A549 (cell line): Measurements from ENCODE around the gene PCNX4. TPM values are rescaled to one million over a fixed set of nuclear protein-coding genes. Genes with fewer than 3 reads are reported as not detected.

Source experiments
- ATAC-seq, 2 experiments: fragments of 200-7000 bp in 1 of 2; fragments of >200 bp in 1 of 2; cut with Nextera tagmentation in 1 of 2; cut with Tn5 transposase in 1 of 2; 3 replicates each; pipeline versions ENCODE4 v1.8.0 to v1.9.1; 2018 to 2020; ENCODE audit warnings: mild to moderate bottlenecking in 1 of 2, moderate library complexity in 1 of 2
- CTCF ChIA-PET: fragments of 300-600 bp; sonication (Branson Sonifier 250); formaldehyde crosslinking; extraction: SDS; loops from one replicate; lab custom pipeline; 2021; ENCODE audit warnings: antibody characterized with exemption, inconsistent platforms; lab: Yijun Ruan, JAX
- POLR2A ChIA-PET: fragments of 350-600 bp; formaldehyde crosslinking; extraction: SDS; loops from one replicate; lab custom pipeline; 2021; ENCODE audit warnings: antibody characterized with exemption, inconsistent platforms; lab: Yijun Ruan, JAX
- DNase-seq, 2 experiments: peaks; one replicate each; pipeline versions ENCODE4 v3.0.0 to v3.0.0-alpha.2; 2011 to 2016; ENCODE audit warnings: low read depth in 1 of 2, low spot score in 1 of 2
- FAIRE-seq: peaks from 2 replicates; lab custom pipeline; 2011; peaks lifted over from hg19 to GRCh38; lab: Jason Lieb, UNC
- H3K27ac ChIP-seq, 2 experiments: fragments of >200 bp; sonication (Bioruptor Twin); formaldehyde crosslinking; 3 replicates each; pipeline ENCODE4 v1.5.1; 2016 to 2017
- H3K4me1 ChIP-seq: fragments of >200 bp; sonication (Bioruptor Twin); formaldehyde crosslinking; 3 replicates; pipeline ENCODE4 v1.6.1; 2016
- H3K4me2 ChIP-seq: fragments of >200 bp; sonication (Bioruptor Twin); formaldehyde crosslinking; 3 replicates; pipeline ENCODE4 v1.6.1; 2016
- H3K4me3 ChIP-seq: fragments of >200 bp; sonication (Bioruptor Twin); formaldehyde crosslinking; 3 replicates; pipeline ENCODE4 v1.5.1; 2016
- H3K9me3 ChIP-seq: fragments of >200 bp; sonication (Bioruptor Twin); formaldehyde crosslinking; 3 replicates; pipeline ENCODE4 v1.6.1; 2016
- BHLHE40 ChIP-seq: IDR thresholded peaks from 2 replicates; pipeline ENCODE4 v1.6.1; 2012; ENCODE audit warnings: low read depth, low read length, inconsistent platforms
- CBX2 ChIP-seq: fragments of 200-600 bp; sonication (generic); IDR thresholded peaks from 2 replicates; pipeline ENCODE4 v1.6.1; 2016; ENCODE audit warnings: low read depth, mild to moderate bottlenecking, borderline replicate concordance
- CBX8 ChIP-seq: fragments of 200-600 bp; sonication (generic); IDR thresholded peaks from 2 replicates; pipeline ENCODE4 v1.6.1; 2016
- CEBPB ChIP-seq, 2 experiments: fragments of >200 bp in 1 of 2; sonication (Bioruptor Twin) in 1 of 2; formaldehyde crosslinking in 1 of 2; IDR thresholded peaks; 2 replicates each; pipeline ENCODE4 v1.6.1; 2012 to 2016
- CHD4 ChIP-seq: fragments of 200-600 bp; sonication (generic); IDR thresholded peaks from 2 replicates; pipeline ENCODE4 v1.6.1; 2016; ENCODE audit warnings: antibody characterized with exemption, mild to moderate bottlenecking, borderline replicate concordance
- EHF ChIP-seq: fragments of 250-450 bp; sonication (Bioruptor Pico); IDR thresholded peaks from 2 replicates; pipeline ENCODE4 v1.5.0; 2020; ENCODE audit warnings: mild to moderate bottlenecking
- EHMT2 ChIP-seq: fragments of 200-600 bp; sonication (generic); IDR thresholded peaks from 2 replicates; pipeline ENCODE4 v1.6.1; 2016; ENCODE audit warnings: antibody characterized with exemption, low read depth, mild to moderate bottlenecking, moderate library complexity
- FOSB ChIP-seq: fragments of 250-450 bp; sonication (Bioruptor Pico); IDR thresholded peaks from 2 replicates; pipeline ENCODE4 v1.5.0; 2020; ENCODE audit warnings: mild to moderate bottlenecking, moderate library complexity
- FOSL2 ChIP-seq, 2 experiments: fragments of 450-650 bp in 1 of 2; fragments of >200 bp in 1 of 2; sonication (Bioruptor Twin) in 1 of 2; formaldehyde crosslinking; IDR thresholded peaks; 2 replicates each; pipeline versions ENCODE4 v1.5.0 to v1.6.1; 2016 to 2020; ENCODE audit warnings: mild to moderate bottlenecking in 1 of 2, moderate library complexity in 1 of 2
- HDAC2 ChIP-seq: fragments of 200-600 bp; sonication (generic); IDR thresholded peaks from 2 replicates; pipeline ENCODE4 v1.6.1; 2016
- HEYL ChIP-seq: fragments of 250-450 bp; sonication (Bioruptor Pico); IDR thresholded peaks from 2 replicates; pipeline ENCODE4 v1.8.0; 2021; ENCODE audit warnings: mild to moderate bottlenecking, moderate library complexity
- HOXB13 ChIP-seq: fragments of 250-450 bp; sonication (Bioruptor Pico); IDR thresholded peaks from 2 replicates; pipeline ENCODE4 v1.5.0; 2020; ENCODE audit warnings: low read depth, mild to moderate bottlenecking, moderate library complexity
- JUNB ChIP-seq: fragments of >200 bp; sonication (Bioruptor Twin); formaldehyde crosslinking; IDR thresholded peaks from 2 replicates; pipeline ENCODE4 v1.6.1; 2016
- KDM1A ChIP-seq: fragments of 200-600 bp; sonication (generic); IDR thresholded peaks from 2 replicates; pipeline ENCODE4 v1.6.1; 2016; ENCODE audit warnings: low read depth, mild to moderate bottlenecking
- MAZ ChIP-seq: fragments of 150-350 bp; IDR thresholded peaks from 2 replicates; pipeline ENCODE4 v1.6.1; 2014; ENCODE audit warnings: antibody characterized with exemption, low read depth, low read length, borderline replicate concordance
- NR3C1 ChIP-seq: fragments of >200 bp; sonication (Bioruptor Twin); formaldehyde crosslinking; IDR thresholded peaks from 3 replicates; pipeline ENCODE4 v1.6.1; 2017
- POLR2A ChIP-seq: IDR thresholded peaks from 2 replicates; pipeline ENCODE4 v1.6.1; 2012; ENCODE audit warnings: mild to moderate bottlenecking, low read length
- RAD21 ChIP-seq, 2 experiments: fragments of >200 bp in 1 of 2; sonication (Bioruptor Twin) in 1 of 2; formaldehyde crosslinking in 1 of 2; IDR thresholded peaks in 1 of 2; conservative IDR thresholded peaks in 1 of 2; 2 replicates in 1 of 2; 3 replicates in 1 of 2; pipeline ENCODE4 v1.6.1; 2012 to 2018; ENCODE audit warnings: inconsistent platforms in 1 of 2
- RFX5 ChIP-seq: fragments of 450-650 bp; IDR thresholded peaks from 2 replicates; pipeline ENCODE4 v1.7.1; 2014; ENCODE audit warnings: antibody characterized with exemption, mild to moderate bottlenecking, moderate library complexity
- RNF2 ChIP-seq: fragments of 200-600 bp; sonication (generic); IDR thresholded peaks from 2 replicates; pipeline ENCODE4 v1.6.1; 2016; ENCODE audit warnings: low read depth, mild to moderate bottlenecking, antibody characterized with exemption, moderate library complexity, borderline replicate concordance
- SREBF2 ChIP-seq: fragments of 450-650 bp; IDR thresholded peaks from 2 replicates; pipeline ENCODE4 v1.6.1; 2014; ENCODE audit warnings: mild to moderate bottlenecking, moderate library complexity
- TFCP2L1 ChIP-seq: fragments of 250-450 bp; sonication (Bioruptor Pico); IDR thresholded peaks from 2 replicates; pipeline ENCODE4 v1.5.0; 2021; ENCODE audit warnings: mild to moderate bottlenecking
- TP53 ChIP-seq: fragments of 250-450 bp; sonication (Bioruptor Pico); IDR thresholded peaks from 2 replicates; pipeline ENCODE4 v1.5.0; 2021; ENCODE audit warnings: mild to moderate bottlenecking, moderate library complexity
- ZC3H11A ChIP-seq: fragments of 450-650 bp; IDR thresholded peaks from 2 replicates; pipeline ENCODE4 v1.6.1; 2014; ENCODE audit warnings: antibody characterized with exemption, mild to moderate bottlenecking
- ZFP36 ChIP-seq: fragments of 450-650 bp; IDR thresholded peaks from 2 replicates; pipeline ENCODE4 v1.6.1; 2014; ENCODE audit warnings: borderline replicate concordance; ENCODE audit not compliant: partially characterized antibody
- ZNF302 ChIP-seq: fragments of 250-450 bp; sonication (Bioruptor Pico); IDR thresholded peaks from 2 replicates; pipeline ENCODE4 v1.9.0; 2021; ENCODE audit warnings: inconsistent platforms, mild to moderate bottlenecking, moderate library complexity
- ZSCAN20 ChIP-seq: fragments of 250-450 bp; sonication (Bioruptor Pico); IDR thresholded peaks from 2 replicates; pipeline ENCODE4 v1.8.0; 2022; ENCODE audit warnings: mild to moderate bottlenecking, moderate library complexity
- WGBS: methylation state at CpG from one replicate; pipeline ENCODE4 v1.1.6; 2017; ENCODE audit errors: missing lambda C conversion rate; 5-methylcytosine and 5-hydroxymethylcytosine counted together
- polyA plus RNA-seq, 4 experiments: library from polyadenylated mRNA; depleted of rRNA in 3 of 4; stranded (reverse); fragments of >200 nt; fragmentation: RNase III in 1 of 4; extraction: RNeasy Plus Mini Kit Qiagen cat#74134 plus additional on column Dnase treatment in 1 of 4; gene quantifications; 2 replicates in 3 of 4; 3 replicates in 1 of 4; pipeline ENCODE4 v1.2.3, GENCODE V29; 2011 to 2017
- TF ChIP-seq, protein P1 (sequence below): fragments of 150-350 bp; IDR thresholded peaks from 2 replicates; pipeline ENCODE4 v1.6.1; 2014; ENCODE audit warnings: low read depth, mild to moderate bottlenecking, low read length
- TF ChIP-seq, protein P2 (sequence below): IDR thresholded peaks from 2 replicates; pipeline ENCODE4 v1.6.1; 2012
- TF ChIP-seq, protein P3 (sequence below): fragments of >200 bp; sonication (Bioruptor Twin); formaldehyde crosslinking; IDR thresholded peaks from 3 replicates; pipeline ENCODE4 v1.6.1; 2016

The PCNX4 gene
- polyA plus RNA-seq, 2 of the 4 experiments (the other 2 are of a cell fraction): 24.2 to 51.0 TPM

DNA sequence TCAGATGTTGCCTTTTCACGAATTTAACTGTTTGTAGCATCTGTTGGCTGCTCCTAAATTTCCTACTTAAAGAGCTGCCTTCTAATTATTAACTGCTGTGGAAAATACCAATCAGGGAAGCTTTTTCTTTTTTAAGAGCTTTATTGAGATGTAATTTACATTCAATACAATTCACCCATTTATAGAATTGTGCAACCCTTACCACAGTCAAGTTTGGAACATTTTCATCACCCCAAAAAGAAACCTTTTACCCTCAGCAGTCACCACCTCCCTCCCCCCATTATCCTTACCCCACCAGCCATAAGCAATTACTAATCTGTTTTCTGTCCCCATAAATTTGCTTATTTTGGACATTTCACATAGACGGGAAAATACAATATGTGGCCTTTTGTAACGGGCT lies 1.4 kb downstream of the PCNX4 start:
- WGBS: 5% methylated on average over 3 of the region's 3 CpGs

DNA sequence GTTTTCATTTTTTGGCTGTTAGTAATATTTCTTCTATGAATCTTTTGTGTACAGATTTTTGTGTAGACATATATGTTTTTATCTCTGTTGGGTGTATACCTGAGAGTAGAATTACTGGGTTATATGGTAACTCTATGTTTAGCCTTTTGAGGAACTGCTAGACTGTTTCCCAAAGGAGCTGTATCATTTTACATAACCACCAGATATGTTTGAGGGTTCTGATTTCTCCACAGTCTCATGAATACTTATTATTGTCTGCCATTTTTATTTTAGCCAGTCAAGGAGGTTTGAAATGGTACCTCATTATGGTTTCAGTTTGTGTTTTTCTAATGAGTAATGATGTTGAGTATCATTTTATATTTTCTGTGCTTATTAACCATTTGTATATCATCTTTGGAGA lies 1.9 kb downstream of the PCNX4 start:
- Histone ChIP-seq H3K9me3 (no peaks in the 10 kb centered on the region), H3K27ac (peak overlapping the region in 1 of 2 experiments; percentile 97; a peak in 2 of 6 replicates), H3K4me1 (peaks cover 31% of the 10 kb centered on the region), H3K4me3 (peak overlapping the region; percentile 72), H3K4me2 (peak overlapping the region; percentile 80)
- FAIRE-seq (no peak), DNase-seq (no peak), ATAC-seq (no peak)
- ChIA-PET CTCF (no interaction called here), POLR2A (interaction anchor here (1.9 kb wide), 1 partner anchor 71 kb away, joined by 15 read pairs; the partner anchor contains the start of gene DHRS7)
- TF ChIP-seq CEBPB (IDR thresholded peaks at IDR 0.05) (no peak), RAD21 (conservative IDR thresholded peaks at IDR 0.05 in 1 of 2, IDR thresholded peaks at IDR 0.05 in 1 of 2) (no peak), NR3C1 (no peak), RNF2 (no peak), EHMT2 (no peak), HEYL (CRISPR knock-in tag) (no peak), CBX2 (no peak), TP53 (no peak), FOSB (no peak), FOSL2 (IDR thresholded peaks at IDR 0.05) (no peak), FOSL2 (CRISPR knock-in tag; IDR thresholded peaks at IDR 0.05) (no peak), ZFP36 (no peak)
- TF ChIP-seq, protein P1, sequence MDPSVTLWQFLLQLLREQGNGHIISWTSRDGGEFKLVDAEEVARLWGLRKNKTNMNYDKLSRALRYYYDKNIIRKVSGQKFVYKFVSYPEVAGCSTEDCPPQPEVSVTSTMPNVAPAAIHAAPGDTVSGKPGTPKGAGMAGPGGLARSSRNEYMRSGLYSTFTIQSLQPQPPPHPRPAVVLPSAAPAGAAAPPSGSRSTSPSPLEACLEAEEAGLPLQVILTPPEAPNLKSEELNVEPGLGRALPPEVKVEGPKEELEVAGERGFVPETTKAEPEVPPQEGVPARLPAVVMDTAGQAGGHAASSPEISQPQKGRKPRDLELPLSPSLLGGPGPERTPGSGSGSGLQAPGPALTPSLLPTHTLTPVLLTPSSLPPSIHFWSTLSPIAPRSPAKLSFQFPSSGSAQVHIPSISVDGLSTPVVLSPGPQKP: no peak
- TF ChIP-seq, protein P2, sequence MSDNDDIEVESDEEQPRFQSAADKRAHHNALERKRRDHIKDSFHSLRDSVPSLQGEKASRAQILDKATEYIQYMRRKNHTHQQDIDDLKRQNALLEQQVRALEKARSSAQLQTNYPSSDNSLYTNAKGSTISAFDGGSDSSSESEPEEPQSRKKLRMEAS: no peak

More for the DNA sequence above, 1.4 kb downstream of the PCNX4 start:
- ATAC-seq: no peak
- Histone ChIP-seq H3K4me3 (peak overlapping the region; percentile 72), H3K9me3 (no peaks in the 10 kb centered on the region), H3K4me1 (peaks cover 31% of the 10 kb centered on the region), H3K27ac (peak overlapping the region; percentile 92 to 97), H3K4me2 (peak overlapping the region; percentile 80)
- TF ChIP-seq CEBPB (IDR thresholded peaks at IDR 0.05) (peak; percentile 15 to 44; a peak in 1 of 4 replicates), ZSCAN20 (no peak), HOXB13 (CRISPR knock-in tag) (no peak), POLR2A (no peak), CBX8 (no peak), BHLHE40 (no peak)
- no peak for DNase-seq
- ChIA-PET POLR2A (interaction anchor here (1.4 to 2.5 kb wide), 5 partner anchors 16 to 155 kb away, joined by 4 to 19 read pairs (median 15); partner anchors contain the start of genes DHRS7 and PPM1A), CTCF (interaction anchor here (1.1 to 1.2 kb wide), 2 partner anchors 29 to 73 kb away, joined by 3 to 5 read pairs; no protein-coding TSS in a partner anchor)
- FAIRE-seq: no peak

DNA sequence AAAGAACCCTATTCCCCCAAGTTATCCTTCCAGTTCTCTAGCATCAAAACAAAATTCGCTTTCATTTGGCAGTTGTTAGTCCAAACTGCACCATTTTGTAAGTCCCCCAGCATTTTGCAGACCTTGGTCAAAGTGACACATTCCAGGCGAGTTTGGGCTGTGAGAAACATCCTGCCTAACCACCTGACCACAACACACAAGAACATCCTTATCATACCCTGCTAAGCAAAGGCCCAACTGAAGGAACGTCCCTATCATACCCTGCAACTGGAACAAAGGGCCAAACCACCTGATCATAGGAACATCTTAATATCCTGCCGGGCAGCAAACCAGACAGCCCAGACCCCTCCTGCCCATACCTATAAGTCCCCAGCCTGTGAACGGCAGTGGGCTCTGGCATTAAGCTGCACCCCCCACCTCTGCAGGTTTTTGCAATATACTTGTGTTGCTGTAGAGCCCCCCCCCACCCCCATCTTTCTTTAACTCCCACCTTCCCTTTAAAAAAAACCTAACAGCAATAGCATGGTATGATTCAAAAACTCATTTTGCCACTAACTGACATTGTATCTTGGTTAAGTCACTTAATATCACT lies 2.7 kb downstream of the PCNX4 start:
- H3K4me3 ChIP-seq: no peak overlapping the region; the same call in 2 of the 3 replicates
- CTCF ChIA-PET: no interaction called here
- POLR2A ChIA-PET: no interaction called here
- peak overlapping the region; percentile 80 for H3K4me2 ChIP-seq
- no peak for TF ChIP-seq MAZ
- no peak for TF ChIP-seq RAD21 (conservative IDR thresholded peaks at IDR 0.05 in 1 of 2, IDR thresholded peaks at IDR 0.05 in 1 of 2)
- no peak for TF ChIP-seq ZNF302
- TF ChIP-seq SREBF2: no peak
- no peak for TF ChIP-seq KDM1A
- TF ChIP-seq RNF2: no peak
- no peak for TF ChIP-seq HDAC2
- no peak for TF ChIP-seq CHD4
- no peak for TF ChIP-seq JUNB
- no peak for TF ChIP-seq POLR2A
- no peak for TF ChIP-seq EHF
- no peak for TF ChIP-seq TFCP2L1 (CRISPR knock-in tag)
- TF ChIP-seq, protein P3, sequence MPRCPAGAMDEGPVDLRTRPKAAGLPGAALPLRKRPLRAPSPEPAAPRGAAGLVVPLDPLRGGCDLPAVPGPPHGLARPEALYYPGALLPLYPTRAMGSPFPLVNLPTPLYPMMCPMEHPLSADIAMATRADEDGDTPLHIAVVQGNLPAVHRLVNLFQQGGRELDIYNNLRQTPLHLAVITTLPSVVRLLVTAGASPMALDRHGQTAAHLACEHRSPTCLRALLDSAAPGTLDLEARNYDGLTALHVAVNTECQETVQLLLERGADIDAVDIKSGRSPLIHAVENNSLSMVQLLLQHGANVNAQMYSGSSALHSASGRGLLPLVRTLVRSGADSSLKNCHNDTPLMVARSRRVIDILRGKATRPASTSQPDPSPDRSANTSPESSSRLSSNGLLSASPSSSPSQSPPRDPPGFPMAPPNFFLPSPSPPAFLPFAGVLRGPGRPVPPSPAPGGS: no peak
- no peak for TF ChIP-seq CEBPB (IDR thresholded peaks at IDR 0.05)
- no peak for TF ChIP-seq RFX5
- TF ChIP-seq, protein P2: no peak
- TF ChIP-seq ZC3H11A: no peak
- no peak for TF ChIP-seq CBX8
- TF ChIP-seq EHMT2: no peak
- H3K4me1 ChIP-seq: peaks cover 31% of the 10 kb centered on the region
- ATAC-seq (no peak), DNase-seq (peak in 1 of 2 experiments; percentile 16), FAIRE-seq (no peak)
- 80% methylated on average over 5 of the region's 5 CpGs for WGBS
- peak overlapping the region in 1 of 2 experiments; percentile 38; a peak in 2 of 6 replicates for H3K27ac ChIP-seq
- H3K9me3 ChIP-seq: no peaks in the 10 kb centered on the region
